ENCODE measurements around the gene ADM.

DNA sequence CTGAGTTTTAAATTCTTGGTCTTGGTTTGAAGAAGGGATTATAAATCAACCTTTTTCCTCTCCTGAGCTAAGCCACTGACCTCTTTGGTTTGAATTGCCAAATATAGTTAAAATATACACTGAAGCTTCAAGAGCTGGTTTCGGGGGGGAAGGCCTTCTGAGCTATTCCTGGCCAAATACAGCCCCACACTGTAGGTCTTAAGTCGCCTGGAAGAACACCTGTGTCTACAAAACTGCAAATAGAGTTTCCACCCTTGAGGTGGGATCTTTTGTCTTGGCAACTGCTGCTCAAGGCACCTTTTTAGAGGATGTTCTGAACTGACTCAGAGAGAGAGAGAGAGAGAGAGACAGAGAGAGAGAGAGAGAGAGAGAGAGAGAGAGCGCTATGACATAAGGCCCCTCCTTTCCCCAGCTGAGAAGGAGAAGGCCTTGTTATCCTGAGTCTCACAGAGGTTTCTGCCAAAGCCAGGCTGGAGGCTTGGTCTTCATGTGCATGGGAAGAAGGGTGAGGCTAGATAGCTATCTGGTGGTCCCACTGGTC is 5.5 kb downstream of the ADM start:
- TF ChIP-seq, protein P1, sequence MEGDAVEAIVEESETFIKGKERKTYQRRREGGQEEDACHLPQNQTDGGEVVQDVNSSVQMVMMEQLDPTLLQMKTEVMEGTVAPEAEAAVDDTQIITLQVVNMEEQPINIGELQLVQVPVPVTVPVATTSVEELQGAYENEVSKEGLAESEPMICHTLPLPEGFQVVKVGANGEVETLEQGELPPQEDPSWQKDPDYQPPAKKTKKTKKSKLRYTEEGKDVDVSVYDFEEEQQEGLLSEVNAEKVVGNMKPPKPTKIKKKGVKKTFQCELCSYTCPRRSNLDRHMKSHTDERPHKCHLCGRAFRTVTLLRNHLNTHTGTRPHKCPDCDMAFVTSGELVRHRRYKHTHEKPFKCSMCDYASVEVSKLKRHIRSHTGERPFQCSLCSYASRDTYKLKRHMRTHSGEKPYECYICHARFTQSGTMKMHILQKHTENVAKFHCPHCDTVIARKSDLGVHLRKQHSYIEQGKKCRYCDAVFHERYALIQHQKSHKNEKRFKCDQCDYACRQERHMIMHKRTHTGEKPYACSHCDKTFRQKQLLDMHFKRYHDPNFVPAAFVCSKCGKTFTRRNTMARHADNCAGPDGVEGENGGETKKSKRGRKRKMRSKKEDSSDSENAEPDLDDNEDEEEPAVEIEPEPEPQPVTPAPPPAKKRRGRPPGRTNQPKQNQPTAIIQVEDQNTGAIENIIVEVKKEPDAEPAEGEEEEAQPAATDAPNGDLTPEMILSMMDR (IDR thresholded peaks at IDR 0.05) = no peak
- TF ChIP-seq POLR2A (IDR thresholded peaks at IDR 0.05; ENCODE audit: low read length) = no peak
- no peak for TF ChIP-seq EP300 (IDR thresholded peaks at IDR 0.05)
- no peak for TF ChIP-seq CEBPB (IDR thresholded peaks at IDR 0.05)
- no peak for TF ChIP-seq JUN (IDR thresholded peaks at IDR 0.05)
- no peak for TF ChIP-seq CHD4 (IDR thresholded peaks at IDR 0.05; ENCODE audit: borderline replicate concordance)
- TF ChIP-seq NFE2L2 (conservative IDR thresholded peaks at IDR 0.05; ENCODE audit: low read length) = no peak
- no peak for TF ChIP-seq CBX2 (IDR thresholded peaks at IDR 0.05; ENCODE audit: borderline replicate concordance, low read depth)
- TF ChIP-seq HOXA7 (CRISPR knock-in tag; IDR thresholded peaks at IDR 0.05) = no peak
- TF ChIP-seq RCOR1 (IDR thresholded peaks at IDR 0.05; ENCODE audit: low read depth, low read length) = no peak

All from A549 (cell line).